SK-N-SH (cell line): Measurements from ENCODE around the gene COL26A1.

ENCODE experiments used
- CHD2 ChIP-seq: fragments of 150-350 bp; IDR thresholded peaks from 2 replicates; pipeline ENCODE4 v1.6.1; 2018; ENCODE audit warnings: low read length; ENCODE audit not compliant: partially characterized antibody
- CTCF ChIP-seq: fragments of 200-600 bp; sonication (generic); IDR thresholded peaks from 2 replicates; pipeline ENCODE4 v1.6.1; 2017; ENCODE audit warnings: antibody characterized with exemption, mild to moderate bottlenecking, moderate library complexity
- FOXM1 ChIP-seq: IDR thresholded peaks from 2 replicates; pipeline ENCODE4 v1.4.0; 2012; ENCODE audit warnings: low read depth, mild to moderate bottlenecking
- YY1 ChIP-seq: IDR thresholded peaks from 2 replicates; pipeline ENCODE4 v1.4.0; 2012; ENCODE audit warnings: low read depth, mild to moderate bottlenecking

- TF ChIP-seq CTCF (no peak), YY1 (no peak), FOXM1 (no peak), CHD2 (no peak)
Measured at GRCh38 chr7:101593556-101593955, 230.9 kb downstream of the COL26A1 start.
